Colonic mucosa (tissue), 4 donors: Measurements from ENCODE around the gene ZNF574. TPM values are rescaled to one million over a fixed set of nuclear protein-coding genes. Genes with fewer than 3 reads are reported as not detected.

Source experiments
- DNase-seq: peaks from one replicate; pipeline ENCODE4 v3.0.0-alpha.2; 2020
- H3K27ac ChIP-seq: fragments of 200-600 bp; one replicate; pipeline ENCODE4 v1.8.0; 2021
- H3K27me3 ChIP-seq: fragments of 200-600 bp; one replicate; pipeline ENCODE4 v1.8.0; 2021
- H3K36me3 ChIP-seq: fragments of 200-600 bp; one replicate; pipeline ENCODE4 v1.8.0; 2021
- H3K4me1 ChIP-seq: fragments of 200-600 bp; one replicate; pipeline ENCODE4 v1.8.0; 2021; ENCODE audit warnings: mild to moderate bottlenecking
- H3K4me3 ChIP-seq: fragments of 200-600 bp; one replicate; pipeline ENCODE4 v1.8.0; 2021
- H3K9ac ChIP-seq, 2 donors: one replicate each; pipeline ENCODE4 v1.7.0; 2013; ENCODE audit warnings: control low read depth in 2 of 2, low read depth in 2 of 2, low read length in 2 of 2
- H3K9me3 ChIP-seq: fragments of 200-600 bp; one replicate; pipeline ENCODE4 v1.8.0; 2021
- CTCF ChIP-seq: fragments of 200-600 bp; IDR thresholded peaks from one replicate; pipeline ENCODE4 v1.8.0; 2022; ENCODE audit warnings: antibody characterized with exemption, mild to moderate bottlenecking
- intact Hi-C: fragments of 100-400 bp; cut with DNase I; formaldehyde crosslinking; loops from one replicate; pipeline ENCODE4 v1.14.1; 2022
- total RNA-seq, 2 donors: library from RNA; stranded (reverse); fragmentation: NEBNext Ultra II Directional in 1 of 2; extraction: Animal tissue kit (Norgen Biotek cat#: 25700) in 1 of 2; gene quantifications; one replicate each; pipeline ENCODE4 v1.2.1, GENCODE V29; 2021
- donor health status: healthy.
- donor health status: DM: no; HTN: no; CAD: no.
- donor health status: DM: no; HTN: no; CAD: no.

The ZNF574 gene
- total RNA-seq, 2 donors from 2014 or later, result 14.7 to 15.9 TPM

- H3K27ac ChIP-seq, result no peak overlapping the region
- DNase-seq, result no peak
- no peaks in the 10 kb centered on the region for H3K36me3 ChIP-seq
- H3K27me3 ChIP-seq, result no peaks in the 10 kb centered on the region
- no peaks in the 10 kb centered on the region for H3K4me1 ChIP-seq
- no peak for TF ChIP-seq CTCF
- H3K4me3 ChIP-seq, result no peak overlapping the region
- intact Hi-C loops, result no loop called here
- no peak overlapping the region for H3K9ac ChIP-seq
- no peaks in the 10 kb centered on the region for H3K9me3 ChIP-seq
Measured at GRCh38 chr19:42120276-42120980, 44.5 kb downstream of the ZNF574 start.

DNA sequence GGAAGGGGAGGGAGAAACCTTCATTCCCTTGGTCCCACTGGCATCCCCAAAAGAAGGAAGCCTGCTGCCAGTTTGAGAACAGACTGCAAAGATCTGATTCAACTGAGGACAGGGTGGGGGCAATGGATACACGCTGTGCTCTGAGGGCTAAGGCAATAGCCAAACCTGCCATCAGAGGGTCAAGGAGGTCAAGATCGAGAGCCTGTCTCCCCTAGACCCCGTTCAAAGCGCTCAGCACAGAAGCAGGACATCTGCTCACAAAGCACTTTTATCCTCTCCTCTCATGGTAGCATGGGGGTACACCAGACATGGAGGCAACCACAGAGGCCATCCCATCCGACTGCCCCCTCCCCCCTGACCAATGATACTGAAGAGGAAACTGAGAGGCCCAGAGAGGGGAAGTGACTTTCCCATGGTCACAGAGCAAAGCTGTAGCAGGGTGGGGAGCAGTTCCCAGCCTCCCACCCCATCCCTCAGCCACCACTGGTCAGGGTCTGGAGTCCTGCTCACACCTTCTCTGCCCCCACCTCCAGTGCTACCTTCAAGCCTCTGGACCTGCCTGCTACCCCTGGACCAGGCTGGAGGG is 45.2 kb downstream of the ZNF574 start:
- intact Hi-C loops, result no loop called here

GRCh38 chr19:42121656-42122069 is 45.7 kb downstream of the ZNF574 start:
- H3K27ac ChIP-seq, result no peak overlapping the region
- no peak overlapping the region for H3K9ac ChIP-seq

More for the DNA sequence above, 45.2 kb downstream of the ZNF574 start:
- H3K9ac ChIP-seq, result no peak overlapping the region
- no peaks in the 10 kb centered on the region for H3K4me1 ChIP-seq
- no peaks in the 10 kb centered on the region for H3K27me3 ChIP-seq
- H3K4me3 ChIP-seq, result no peak overlapping the region
- no peaks in the 10 kb centered on the region for H3K36me3 ChIP-seq
- H3K27ac ChIP-seq, result no peak overlapping the region
- H3K9me3 ChIP-seq, result no peaks in the 10 kb centered on the region
- TF ChIP-seq CTCF, result no peak
- no peak for DNase-seq

DNA sequence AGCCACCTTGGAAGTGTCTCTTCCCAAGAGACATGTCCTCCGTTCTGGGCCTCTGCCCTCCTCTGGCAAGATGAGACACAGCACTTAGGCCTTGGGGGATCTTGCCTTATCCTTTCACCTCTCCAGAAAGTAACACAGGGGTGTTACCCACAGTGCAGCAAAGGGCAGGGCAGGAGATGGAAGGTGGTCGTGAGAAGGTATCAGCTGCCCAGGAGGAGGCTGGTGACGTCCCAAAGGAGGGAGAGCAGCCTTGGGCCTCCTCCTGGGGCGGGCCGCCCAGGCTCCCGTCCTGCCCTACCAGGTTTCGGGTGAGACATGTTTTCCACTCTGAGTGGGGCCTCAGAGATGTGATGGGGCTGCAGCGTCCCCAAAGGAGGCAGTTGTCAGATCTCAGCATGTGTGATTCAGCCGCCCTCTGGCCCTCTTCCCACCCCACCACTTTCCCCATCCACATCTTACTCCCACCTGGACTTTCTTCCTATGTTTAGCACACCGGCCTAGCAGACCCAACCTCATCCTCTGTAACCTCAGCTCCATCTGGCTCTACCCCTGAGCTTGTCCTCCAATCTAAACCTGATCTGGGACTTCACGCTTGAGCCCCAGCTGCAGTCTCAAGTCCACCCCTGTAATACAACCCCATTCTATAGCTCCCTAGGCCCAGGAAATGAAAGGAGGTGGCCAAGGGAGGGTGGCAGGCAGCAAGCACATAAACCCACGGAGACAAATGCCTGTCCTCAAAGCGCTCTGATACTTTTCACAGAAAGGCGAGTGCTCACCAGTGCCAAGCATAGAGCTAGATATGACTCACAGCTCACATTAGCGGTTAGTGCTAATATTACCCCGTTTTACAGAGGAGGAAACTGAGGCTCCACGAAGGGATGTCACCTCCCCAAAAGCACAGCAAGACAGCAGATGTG is 47.0 kb downstream of the ZNF574 start:
- H3K9me3 ChIP-seq, result no peaks in the 10 kb centered on the region
- H3K36me3 ChIP-seq, result no peaks in the 10 kb centered on the region
- no peak overlapping the region for H3K4me3 ChIP-seq
- no peak for TF ChIP-seq CTCF
- intact Hi-C loops, result no loop called here
- H3K4me1 ChIP-seq, result no peaks in the 10 kb centered on the region
- no peaks in the 10 kb centered on the region for H3K27me3 ChIP-seq
- no peak overlapping the region for H3K27ac ChIP-seq
- DNase-seq, result no peak
- H3K9ac ChIP-seq, result peak overlapping the region; percentile 12

More at GRCh38 chr19:42121656-42122069, 45.7 kb downstream of the ZNF574 start:
- no peaks in the 10 kb centered on the region for H3K9me3 ChIP-seq
- H3K4me1 ChIP-seq, result no peaks in the 10 kb centered on the region
- TF ChIP-seq CTCF, result no peak
- no peaks in the 10 kb centered on the region for H3K36me3 ChIP-seq
- no peak overlapping the region for H3K4me3 ChIP-seq
- H3K27me3 ChIP-seq, result no peaks in the 10 kb centered on the region
- intact Hi-C loops, result no loop called here
- peak; percentile 43 for DNase-seq

GRCh38 chr19:42123765-42124164 is 47.8 kb downstream of the ZNF574 start:
- Histone ChIP-seq H3K27ac (no peak overlapping the region), H3K4me1 (no peaks in the 10 kb centered on the region), H3K27me3 (no peaks in the 10 kb centered on the region), H3K36me3 (no peaks in the 10 kb centered on the region), H3K4me3 (no peak overlapping the region), H3K9me3 (no peaks in the 10 kb centered on the region), H3K9ac (no peak overlapping the region)
- no peak for TF ChIP-seq CTCF
- intact Hi-C loops, result no loop called here
- no peak for DNase-seq
